Omental fat pad (tissue), 4 donors: ENCODE data around the gene APOA5. TPM values are rescaled to one million over a fixed set of nuclear protein-coding genes. Genes with fewer than 3 reads are reported as not detected.
"Not testable (repeated sequence)": the region's sequence is repeated elsewhere in the genome, so short reads cannot be mapped to it uniquely, and the experiment has no call there.

Source experiments
- ATAC-seq: fragments of 150-250 bp; one replicate; pipeline ENCODE4 v1.9.1; 2016; ENCODE audit warnings: mild to moderate bottlenecking, moderate library complexity; ENCODE audit not compliant: low FRiP score
- DNase-seq: peaks from one replicate; pipeline ENCODE4 v3.0.0-alpha.2; 2019; ENCODE audit warnings: low spot score
- CTCF ChIP-seq, 3 donors: fragments of 450-650 bp; IDR thresholded peaks; one replicate each; pipeline ENCODE4 v1.5.1; 2016 to 2017; ENCODE audit warnings: antibody characterized with exemption in 3 of 3, mild to moderate bottlenecking in 3 of 3, moderate library complexity in 2 of 3
- total RNA-seq, 4 donors: library from RNA; depleted of rRNA; stranded (reverse); fragments of >200 nt; gene quantifications; one replicate each; pipeline ENCODE4 v1.1.0, GENCODE V29; 2016

Gene APOA5
- total RNA-seq, 4 donors from 2014 or later: not detected

- no peak for TF ChIP-seq CTCF (IDR thresholded peaks at IDR 0.05)
- no peak for ATAC-seq
- DNase-seq: no peak
Observed at GRCh38 chr11:116807601-116808261, 16.1 kb upstream of the APOA5 start.

GRCh38 chr11:116804001-116804400, 12.3 kb upstream of the APOA5 start:
- no peak for DNase-seq
- TF ChIP-seq CTCF (IDR thresholded peaks at IDR 0.05): no peak
- no peak for ATAC-seq

GRCh38 chr11:116801662-116802061, 10.0 kb upstream of the APOA5 start:
- not testable (repeated sequence) for DNase-seq, ATAC-seq

GRCh38 chr11:116800610-116801009, 8.9 kb upstream of the APOA5 start:
- no peak for DNase-seq
- TF ChIP-seq CTCF (IDR thresholded peaks at IDR 0.05): no peak
- no peak for ATAC-seq

GRCh38 chr11:116798368-116798767, 6.7 kb upstream of the APOA5 start:
- TF ChIP-seq CTCF (IDR thresholded peaks at IDR 0.05): no peak
- ATAC-seq (no peak), DNase-seq (no peak)

- no peak for TF ChIP-seq CTCF (IDR thresholded peaks at IDR 0.05)
- ATAC-seq (no peak), DNase-seq (no peak)
Observed at GRCh38 chr11:116797816-116798215, 6.1 kb upstream of the APOA5 start.

- DNase-seq (no peak), ATAC-seq (no peak)
- TF ChIP-seq CTCF (IDR thresholded peaks at IDR 0.05): no peak
Observed at GRCh38 chr11:116796548-116796947, 4.9 kb upstream of the APOA5 start.
